A549 (cell line): Measurements from ENCODE around the gene LRRC17. TPM values are rescaled to one million over a fixed set of nuclear protein-coding genes. Genes with fewer than 3 reads are reported as not detected.

ENCODE experiments used
- ATAC-seq, 2 experiments: fragments of 200-7000 bp in 1 of 2; fragments of >200 bp in 1 of 2; cut with Nextera tagmentation in 1 of 2; cut with Tn5 transposase in 1 of 2; 3 replicates each; pipeline versions ENCODE4 v1.8.0 to v1.9.1; 2018 to 2020; ENCODE audit warnings: mild to moderate bottlenecking in 1 of 2, moderate library complexity in 1 of 2
- CTCF ChIA-PET: fragments of 300-600 bp; sonication (Branson Sonifier 250); formaldehyde crosslinking; extraction: SDS; loops from one replicate; lab custom pipeline; 2021; ENCODE audit warnings: antibody characterized with exemption, inconsistent platforms; lab: Yijun Ruan, JAX
- POLR2A ChIA-PET: fragments of 350-600 bp; formaldehyde crosslinking; extraction: SDS; loops from one replicate; lab custom pipeline; 2021; ENCODE audit warnings: antibody characterized with exemption, inconsistent platforms; lab: Yijun Ruan, JAX
- DNase-seq, 2 experiments: peaks; one replicate each; pipeline versions ENCODE4 v3.0.0 to v3.0.0-alpha.2; 2011 to 2016; ENCODE audit warnings: low read depth in 1 of 2, low spot score in 1 of 2
- FAIRE-seq: peaks from 2 replicates; lab custom pipeline; 2011; peaks lifted over from hg19 to GRCh38; lab: Jason Lieb, UNC
- H3K27ac ChIP-seq, 2 experiments: fragments of >200 bp; sonication (Bioruptor Twin); formaldehyde crosslinking; 3 replicates each; pipeline ENCODE4 v1.5.1; 2016 to 2017
- H3K4me1 ChIP-seq: fragments of >200 bp; sonication (Bioruptor Twin); formaldehyde crosslinking; 3 replicates; pipeline ENCODE4 v1.6.1; 2016
- H3K4me2 ChIP-seq: fragments of >200 bp; sonication (Bioruptor Twin); formaldehyde crosslinking; 3 replicates; pipeline ENCODE4 v1.6.1; 2016
- H3K4me3 ChIP-seq: fragments of >200 bp; sonication (Bioruptor Twin); formaldehyde crosslinking; 3 replicates; pipeline ENCODE4 v1.5.1; 2016
- H3K9me3 ChIP-seq: fragments of >200 bp; sonication (Bioruptor Twin); formaldehyde crosslinking; 3 replicates; pipeline ENCODE4 v1.6.1; 2016
- ATOH8 ChIP-seq: fragments of 250-450 bp; sonication (Bioruptor Pico); IDR thresholded peaks from 2 replicates; pipeline ENCODE4 v1.5.0; 2020; ENCODE audit warnings: low read depth, mild to moderate bottlenecking, moderate library complexity
- BCL3 ChIP-seq: fragments of >200 bp; sonication (Bioruptor Twin); formaldehyde crosslinking; IDR thresholded peaks from 3 replicates; pipeline ENCODE4 v1.6.1; 2016
- CBX2 ChIP-seq: fragments of 200-600 bp; sonication (generic); IDR thresholded peaks from 2 replicates; pipeline ENCODE4 v1.6.1; 2016; ENCODE audit warnings: low read depth, mild to moderate bottlenecking, borderline replicate concordance
- CEBPB ChIP-seq, 2 experiments: fragments of >200 bp in 1 of 2; sonication (Bioruptor Twin) in 1 of 2; formaldehyde crosslinking in 1 of 2; IDR thresholded peaks; 2 replicates each; pipeline ENCODE4 v1.6.1; 2012 to 2016
- CHD4 ChIP-seq: fragments of 200-600 bp; sonication (generic); IDR thresholded peaks from 2 replicates; pipeline ENCODE4 v1.6.1; 2016; ENCODE audit warnings: antibody characterized with exemption, mild to moderate bottlenecking, borderline replicate concordance
- CTCF ChIP-seq: fragments of >200 bp; sonication (Bioruptor Twin); formaldehyde crosslinking; IDR thresholded peaks from 3 replicates; pipeline ENCODE4 v1.5.1; 2016
- EHF ChIP-seq: fragments of 250-450 bp; sonication (Bioruptor Pico); IDR thresholded peaks from 2 replicates; pipeline ENCODE4 v1.5.0; 2020; ENCODE audit warnings: mild to moderate bottlenecking
- EHMT2 ChIP-seq: fragments of 200-600 bp; sonication (generic); IDR thresholded peaks from 2 replicates; pipeline ENCODE4 v1.6.1; 2016; ENCODE audit warnings: antibody characterized with exemption, low read depth, mild to moderate bottlenecking, moderate library complexity
- ESRRA ChIP-seq: fragments of 150-350 bp; IDR thresholded peaks from 2 replicates; pipeline ENCODE4 v1.6.1; 2014; ENCODE audit warnings: mild to moderate bottlenecking, low read length, borderline replicate concordance
- FOSB ChIP-seq: fragments of 250-450 bp; sonication (Bioruptor Pico); IDR thresholded peaks from 2 replicates; pipeline ENCODE4 v1.5.0; 2020; ENCODE audit warnings: mild to moderate bottlenecking, moderate library complexity
- FOSL2 ChIP-seq, 2 experiments: fragments of 450-650 bp in 1 of 2; fragments of >200 bp in 1 of 2; sonication (Bioruptor Twin) in 1 of 2; formaldehyde crosslinking; IDR thresholded peaks; 2 replicates each; pipeline versions ENCODE4 v1.5.0 to v1.6.1; 2016 to 2020; ENCODE audit warnings: mild to moderate bottlenecking in 1 of 2, moderate library complexity in 1 of 2
- HDAC2 ChIP-seq: fragments of 200-600 bp; sonication (generic); IDR thresholded peaks from 2 replicates; pipeline ENCODE4 v1.6.1; 2016
- HES2 ChIP-seq: fragments of >200 bp; sonication (Bioruptor Twin); formaldehyde crosslinking; IDR thresholded peaks from 2 replicates; pipeline ENCODE4 v1.6.1; 2016
- HEYL ChIP-seq: fragments of 250-450 bp; sonication (Bioruptor Pico); IDR thresholded peaks from 2 replicates; pipeline ENCODE4 v1.8.0; 2021; ENCODE audit warnings: mild to moderate bottlenecking, moderate library complexity
- HMGXB4 ChIP-seq: fragments of 250-450 bp; sonication (Bioruptor Pico); IDR thresholded peaks from 2 replicates; pipeline ENCODE4 v1.5.0; 2021; ENCODE audit warnings: mild to moderate bottlenecking, moderate library complexity, borderline replicate concordance
- HOXB5 ChIP-seq: fragments of 250-450 bp; sonication (Bioruptor Pico); IDR thresholded peaks from 2 replicates; pipeline ENCODE4 v1.5.0; 2020; ENCODE audit warnings: mild to moderate bottlenecking, moderate library complexity
- KDM1A ChIP-seq: fragments of 200-600 bp; sonication (generic); IDR thresholded peaks from 2 replicates; pipeline ENCODE4 v1.6.1; 2016; ENCODE audit warnings: low read depth, mild to moderate bottlenecking
- KDM5A ChIP-seq: fragments of 200-600 bp; sonication (generic); IDR thresholded peaks from 2 replicates; pipeline ENCODE4 v1.6.1; 2016; ENCODE audit warnings: antibody characterized with exemption, mild to moderate bottlenecking
- MAZ ChIP-seq: fragments of 150-350 bp; IDR thresholded peaks from 2 replicates; pipeline ENCODE4 v1.6.1; 2014; ENCODE audit warnings: antibody characterized with exemption, low read depth, low read length, borderline replicate concordance
- NPAS2 ChIP-seq: fragments of 250-450 bp; sonication (Bioruptor Pico); IDR thresholded peaks from 2 replicates; pipeline ENCODE4 v1.8.0; 2022; ENCODE audit warnings: mild to moderate bottlenecking, moderate library complexity, borderline replicate concordance
- NR3C1 ChIP-seq: fragments of >200 bp; sonication (Bioruptor Twin); formaldehyde crosslinking; IDR thresholded peaks from 3 replicates; pipeline ENCODE4 v1.6.1; 2017
- PHF8 ChIP-seq: fragments of 200-600 bp; sonication (generic); IDR thresholded peaks from 2 replicates; pipeline ENCODE4 v1.6.1; 2016; ENCODE audit warnings: low read depth, mild to moderate bottlenecking, antibody characterized with exemption, moderate library complexity, borderline replicate concordance
- POLR2AphosphoS2 ChIP-seq: conservative IDR thresholded peaks from 2 replicates; pipeline ENCODE4 v1.6.1; 2012; ENCODE audit warnings: low read length, improper control_type of control experiment, inconsistent platforms
- RARB ChIP-seq: fragments of 250-450 bp; sonication (Bioruptor Pico); IDR thresholded peaks from 2 replicates; pipeline ENCODE4 v1.8.0; 2021; ENCODE audit warnings: mild to moderate bottlenecking, moderate library complexity
- RCOR1 ChIP-seq: fragments of 150-350 bp; IDR thresholded peaks from 2 replicates; pipeline ENCODE4 v1.6.1; 2014; ENCODE audit warnings: antibody characterized with exemption, low read length, low read depth
- REST ChIP-seq: fragments of 200-600 bp; sonication (generic); IDR thresholded peaks from 2 replicates; pipeline ENCODE4 v1.6.1; 2016; ENCODE audit warnings: antibody characterized with exemption, mild to moderate bottlenecking, moderate library complexity
- SREBF2 ChIP-seq: fragments of 450-650 bp; IDR thresholded peaks from 2 replicates; pipeline ENCODE4 v1.6.1; 2014; ENCODE audit warnings: mild to moderate bottlenecking, moderate library complexity
- TP53 ChIP-seq: fragments of 250-450 bp; sonication (Bioruptor Pico); IDR thresholded peaks from 2 replicates; pipeline ENCODE4 v1.5.0; 2021; ENCODE audit warnings: mild to moderate bottlenecking, moderate library complexity
- ZFP36 ChIP-seq: fragments of 450-650 bp; IDR thresholded peaks from 2 replicates; pipeline ENCODE4 v1.6.1; 2014; ENCODE audit warnings: borderline replicate concordance; ENCODE audit not compliant: partially characterized antibody
- ZNF302 ChIP-seq: fragments of 250-450 bp; sonication (Bioruptor Pico); IDR thresholded peaks from 2 replicates; pipeline ENCODE4 v1.9.0; 2021; ENCODE audit warnings: inconsistent platforms, mild to moderate bottlenecking, moderate library complexity
- ZSCAN20 ChIP-seq: fragments of 250-450 bp; sonication (Bioruptor Pico); IDR thresholded peaks from 2 replicates; pipeline ENCODE4 v1.8.0; 2022; ENCODE audit warnings: mild to moderate bottlenecking, moderate library complexity
- WGBS: methylation state at CpG from one replicate; pipeline ENCODE4 v1.1.6; 2017; ENCODE audit errors: missing lambda C conversion rate; 5-methylcytosine and 5-hydroxymethylcytosine counted together
- polyA plus RNA-seq, 4 experiments: library from polyadenylated mRNA; depleted of rRNA in 3 of 4; stranded (reverse); fragments of >200 nt; fragmentation: RNase III in 1 of 4; extraction: RNeasy Plus Mini Kit Qiagen cat#74134 plus additional on column Dnase treatment in 1 of 4; gene quantifications; 2 replicates in 3 of 4; 3 replicates in 1 of 4; pipeline ENCODE4 v1.2.3, GENCODE V29; 2011 to 2017

LRRC17 gene
- polyA plus RNA-seq, 2 of the 4 experiments (the other 2 are of a cell fraction) = 0.05 to 0.36 TPM

- peak overlapping the region; percentile 78 for H3K4me2 ChIP-seq
- H3K27ac ChIP-seq = peak overlapping the region; percentile 78 to 88
- peaks cover 37% of the 10 kb centered on the region for H3K4me1 ChIP-seq
- ChIA-PET CTCF (interaction anchor here (0.7 kb wide), 1 partner anchor 70 kb away, joined by 3 read pairs; no protein-coding TSS in a partner anchor), POLR2A (no interaction called here)
- DNase-seq = peak; percentile 92 to 93
- H3K9me3 ChIP-seq = 0 out of 3 replicates have a peak, but pooled peaks cover 3% of the 10 kb centered on the region
- H3K4me3 ChIP-seq = no peak overlapping the region
- WGBS = 0% methylated on average over 2 of the region's 2 CpGs
- peak; percentile 54 for FAIRE-seq
- peak; percentile 91 to 98 for ATAC-seq
- TF ChIP-seq MAZ = no peak
- no peak for TF ChIP-seq CHD4
- TF ChIP-seq FOSL2 (IDR thresholded peaks at IDR 0.05) = peak; percentile 93
- TF ChIP-seq FOSL2 (CRISPR knock-in tag; IDR thresholded peaks at IDR 0.05) = peak; percentile 97
- no peak for TF ChIP-seq CTCF
- TF ChIP-seq CEBPB (IDR thresholded peaks at IDR 0.05) = no peak
- TF ChIP-seq ZNF302 = no peak
- TF ChIP-seq ESRRA = no peak
- TF ChIP-seq KDM1A = no peak
- no peak for TF ChIP-seq RARB
- TF ChIP-seq REST = no peak
- no peak for TF ChIP-seq ATOH8 (CRISPR knock-in tag)
- TF ChIP-seq HDAC2 = no peak
- no peak for TF ChIP-seq POLR2AphosphoS2
- TF ChIP-seq NR3C1 = no peak
- TF ChIP-seq ZFP36 = no peak
- TF ChIP-seq KDM5A = no peak
- TF ChIP-seq HOXB5 (CRISPR knock-in tag) = no peak
- no peak for TF ChIP-seq HEYL
- no peak for TF ChIP-seq SREBF2
- no peak for TF ChIP-seq NPAS2
- TF ChIP-seq EHF = no peak
- TF ChIP-seq RCOR1 = no peak
- TF ChIP-seq ZSCAN20 (CRISPR knock-in tag) = no peak
- TF ChIP-seq HES2 = no peak
- TF ChIP-seq CBX2 = no peak
- TF ChIP-seq PHF8 = no peak
- no peak for TF ChIP-seq TP53 (CRISPR knock-in tag)
- no peak for TF ChIP-seq BCL3
- no peak for TF ChIP-seq FOSB
- TF ChIP-seq EHMT2 = 0 out of 2 replicates have a peak, but pooled peaks have one; percentile 73
- TF ChIP-seq HMGXB4 (CRISPR knock-in tag) = no peak
These were observed 78.9 kb downstream of the LRRC17 start for GRCh38 chr7:102991540-102992214.
